Superior temporal gyrus (tissue), 1 donor: Measurements from ENCODE around the gene CACNA2D3.

Experiments used
- DNase-seq: peaks from one replicate; pipeline ENCODE4 v3.0.0-alpha.2; 2016; ENCODE audit errors: extremely low spot score

Gene CACNA2D3

DNA sequence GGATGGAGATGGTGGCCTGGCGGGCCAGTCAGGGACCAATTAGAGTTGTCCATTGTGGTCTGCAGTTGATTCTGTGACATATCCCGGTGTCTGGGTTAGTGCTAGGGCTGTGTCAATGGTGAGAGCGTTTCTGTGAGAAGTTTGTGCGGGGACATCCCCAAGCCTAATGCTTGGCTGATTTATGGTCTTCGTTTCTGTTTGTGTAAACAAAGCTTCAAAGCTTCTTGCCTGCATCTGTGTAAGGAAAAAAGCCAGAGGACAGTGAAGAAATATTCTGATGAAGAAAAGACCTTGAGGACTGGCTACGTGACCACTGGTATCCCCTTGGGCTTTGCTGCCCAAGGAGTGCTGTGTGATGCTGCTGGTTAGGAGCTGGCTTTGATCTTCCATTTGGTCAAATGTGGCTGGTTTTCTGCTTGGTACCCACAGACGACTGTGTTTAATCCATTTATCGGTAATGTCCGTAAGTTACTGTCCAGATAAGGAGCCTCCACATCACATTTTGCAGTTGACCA, 880.1 kb downstream of the CACNA2D3 start:
- no peak for DNase-seq

GRCh38 chr3:55006244-55006676, 883.9 kb downstream of the CACNA2D3 start:
- DNase-seq: no peak

GRCh38 chr3:55007971-55008370, 885.6 kb downstream of the CACNA2D3 start:
- DNase-seq: no peak

GRCh38 chr3:55009372-55009771, 887.0 kb downstream of the CACNA2D3 start:
- DNase-seq: no peak

DNA sequence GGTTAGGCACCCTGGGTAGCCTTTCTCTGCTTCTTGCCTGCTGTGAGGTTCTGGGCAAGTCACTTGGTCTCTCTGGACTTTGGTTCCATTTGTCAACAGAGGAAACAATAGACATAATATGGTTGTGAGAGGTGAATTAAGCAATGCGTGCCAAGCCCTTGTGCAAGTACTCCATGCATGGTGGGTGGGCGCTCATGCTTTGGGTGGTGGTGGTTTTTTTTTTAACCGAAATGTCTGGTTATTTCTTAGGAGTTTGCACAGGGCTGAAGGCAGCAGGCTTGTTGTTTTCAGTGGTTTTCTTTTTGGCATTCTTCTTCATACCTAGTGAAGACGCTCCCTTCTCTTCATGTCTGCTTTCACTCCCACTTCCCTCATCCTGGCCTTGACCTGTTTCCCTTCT, 889.7 kb downstream of the CACNA2D3 start:
- no peak for DNase-seq

DNA sequence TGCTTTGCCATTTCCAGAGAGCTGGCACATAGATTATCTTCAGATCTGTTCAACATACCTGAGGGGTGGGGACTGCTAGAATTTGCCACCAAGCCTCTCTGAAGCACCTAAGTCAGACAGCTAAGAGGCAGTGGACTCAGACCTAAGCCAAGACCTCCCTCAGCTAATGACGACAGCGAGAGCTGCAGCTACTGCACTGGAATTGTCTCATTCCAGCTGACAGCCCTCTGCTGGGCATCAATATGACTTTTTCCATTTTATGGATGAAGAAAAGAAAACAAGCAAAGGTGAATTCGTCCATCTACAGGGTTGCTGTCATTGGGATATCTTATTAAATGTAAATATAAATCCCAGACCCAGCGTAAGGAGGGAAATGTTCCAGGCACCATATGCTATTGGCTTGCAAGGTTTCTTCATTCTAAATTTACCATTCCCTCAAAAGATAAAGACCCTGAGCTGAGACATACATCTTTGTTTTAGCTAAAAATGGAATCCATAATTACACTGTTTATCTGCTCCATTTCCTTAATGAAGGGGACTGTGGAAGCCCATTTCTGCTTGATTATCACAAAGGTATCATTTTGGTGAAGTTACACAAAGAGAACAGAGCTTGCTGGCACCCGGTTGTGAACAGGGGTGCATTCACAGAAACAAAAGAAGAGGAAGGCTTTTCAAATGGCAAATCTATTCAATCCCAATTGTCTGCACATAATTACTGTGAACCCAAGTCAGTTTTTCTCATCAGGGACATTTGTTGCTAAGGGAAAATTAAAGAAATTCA, 891.0 kb downstream of the CACNA2D3 start:
- DNase-seq: peak; percentile 26

GRCh38 chr3:55014081-55014480, 891.7 kb downstream of the CACNA2D3 start:
- no peak for DNase-seq

- no peak for DNase-seq
Observed at GRCh38 chr3:55014906-55015305, 892.6 kb downstream of the CACNA2D3 start.

DNA sequence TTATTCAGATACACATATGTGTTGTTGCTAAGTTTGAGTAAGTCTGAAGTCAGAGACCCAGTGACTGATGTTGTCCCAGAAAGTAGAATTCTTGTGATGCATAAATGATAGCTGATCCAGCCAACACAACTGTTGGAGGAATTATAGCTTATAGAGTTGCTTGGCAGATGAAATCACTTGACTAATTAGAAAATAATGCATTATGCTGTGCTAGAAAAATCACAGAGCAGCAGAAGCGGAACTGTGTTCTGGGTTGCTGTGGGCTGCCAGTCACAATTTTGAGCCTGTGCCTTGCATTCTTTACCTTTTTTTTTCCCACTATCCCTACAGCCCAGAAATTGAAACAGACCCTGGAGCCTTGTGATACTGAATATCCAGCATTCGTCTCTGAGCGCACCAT, 895.5 kb downstream of the CACNA2D3 start:
- DNase-seq: no peak

- DNase-seq: no peak
Observed at GRCh38 chr3:55030938-55031337, 908.6 kb downstream of the CACNA2D3 start.

DNA sequence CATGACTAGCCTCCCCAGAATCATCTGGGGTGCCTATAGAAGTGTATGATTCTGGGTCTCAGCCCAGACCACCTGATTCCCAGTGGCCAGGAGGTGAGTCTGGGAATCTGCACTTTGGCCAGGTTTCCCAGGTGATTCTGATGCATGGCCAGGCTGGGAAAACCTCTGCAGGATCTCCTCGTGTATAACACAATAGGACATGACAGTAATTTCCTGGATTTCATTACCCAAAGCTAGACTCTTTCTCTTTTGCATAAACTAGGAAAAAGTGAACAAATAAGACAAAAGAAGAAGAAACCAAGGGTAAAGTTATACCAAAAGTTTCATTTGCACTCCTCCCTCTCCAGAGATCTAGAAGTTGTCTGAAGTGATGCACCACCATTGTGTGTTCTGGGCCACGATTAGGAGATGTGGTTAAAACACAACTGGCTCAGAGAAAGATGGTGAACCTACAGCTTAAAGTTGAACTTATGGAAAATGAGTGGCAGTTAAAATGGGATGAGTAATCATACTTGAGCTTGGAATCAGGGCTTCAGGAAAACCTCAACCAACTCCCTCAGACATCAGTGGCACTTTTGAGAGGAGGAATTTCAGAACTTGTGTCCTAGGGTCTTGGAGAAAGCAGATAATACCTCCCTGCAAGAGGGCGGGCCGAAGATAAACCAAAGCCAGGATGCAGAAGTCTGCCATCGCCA, 914.7 kb downstream of the CACNA2D3 start:
- no peak for DNase-seq

GRCh38 chr3:55042591-55042990, 920.2 kb downstream of the CACNA2D3 start:
- DNase-seq: no peak

DNA sequence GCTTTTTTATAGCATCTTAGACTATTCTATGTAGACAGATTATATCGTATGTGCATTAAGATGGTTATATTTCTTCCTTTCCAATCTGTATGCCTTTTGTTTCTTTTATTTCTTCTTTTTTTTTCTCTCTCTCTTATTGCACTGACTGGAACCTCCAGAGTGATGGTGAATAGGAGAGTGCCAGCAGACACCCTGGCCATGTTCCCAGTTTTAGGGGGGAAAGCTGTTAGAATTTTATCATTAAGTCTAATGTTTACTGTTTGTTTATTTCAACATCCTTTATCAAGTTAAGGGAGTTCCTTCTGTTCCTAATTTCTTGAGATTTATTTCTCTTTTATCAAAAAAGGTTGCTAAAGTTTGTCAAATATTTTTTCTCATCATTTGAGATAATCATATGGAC, 922.1 kb downstream of the CACNA2D3 start:
- no peak for DNase-seq

GRCh38 chr3:55059027-55059629, 936.8 kb downstream of the CACNA2D3 start:
- no peak for DNase-seq

GRCh38 chr3:55060896-55061719, 938.8 kb downstream of the CACNA2D3 start:
- no peak for DNase-seq

DNA sequence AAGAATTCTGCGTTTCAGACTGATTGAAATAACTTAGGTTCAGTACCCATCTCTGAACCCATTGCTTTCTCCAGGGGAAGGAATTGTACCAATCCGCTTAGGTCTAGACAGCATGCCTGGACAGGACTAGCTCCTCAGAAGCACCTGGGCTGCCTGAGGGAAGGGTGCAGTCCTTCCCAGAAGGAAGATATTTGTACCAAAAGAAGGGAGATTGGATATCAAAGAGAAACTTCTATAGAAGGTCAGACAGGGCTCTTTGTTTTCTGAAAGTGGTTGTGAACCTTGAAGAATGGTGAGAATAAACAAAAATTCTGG, 939.3 kb downstream of the CACNA2D3 start:
- DNase-seq: no peak

GRCh38 chr3:55064164-55064563, 941.8 kb downstream of the CACNA2D3 start:
- DNase-seq: no peak

- DNase-seq: no peak
Observed at GRCh38 chr3:55065331-55065730, 943.0 kb downstream of the CACNA2D3 start.

- no peak for DNase-seq
Observed at GRCh38 chr3:55066551-55067047, 944.2 kb downstream of the CACNA2D3 start.

DNA sequence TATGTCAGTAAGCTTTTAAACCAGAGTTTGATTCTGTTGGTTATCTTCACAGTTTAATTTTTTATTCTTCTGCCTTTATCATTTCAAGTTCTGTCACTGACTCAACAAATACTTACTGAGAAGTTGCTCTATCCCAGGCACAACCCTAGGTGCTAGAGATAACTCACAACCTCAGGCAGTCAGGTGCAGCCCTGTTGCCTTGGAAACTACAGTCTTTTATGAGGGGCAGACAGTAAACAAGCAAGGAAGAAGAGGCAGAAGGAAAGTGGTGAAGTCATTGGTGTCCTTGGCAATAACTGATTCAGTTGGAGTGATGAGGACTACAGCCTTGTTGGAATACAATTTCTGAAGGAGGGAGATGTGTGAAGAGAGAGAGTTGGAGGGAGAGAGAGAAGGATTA, 947.6 kb downstream of the CACNA2D3 start:
- DNase-seq: no peak

DNA sequence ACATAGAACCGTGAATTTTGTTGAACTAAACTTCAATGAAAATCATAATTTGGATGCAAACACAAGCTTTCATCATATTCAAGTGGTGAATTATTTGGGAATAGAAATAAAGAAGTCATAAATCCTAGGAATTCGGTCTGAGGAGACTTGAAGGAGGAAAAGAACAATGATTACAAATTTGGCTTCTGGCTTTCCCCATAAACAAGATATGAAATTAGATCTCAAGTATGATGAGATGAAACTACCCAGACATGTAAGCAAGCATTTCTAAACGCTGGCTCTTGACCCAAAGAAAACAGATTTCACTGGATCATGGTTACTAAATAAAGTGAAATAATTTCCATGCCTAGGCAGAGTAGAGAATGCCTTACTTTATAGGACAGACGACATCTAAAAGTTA, 952.4 kb downstream of the CACNA2D3 start:
- no peak for DNase-seq

- DNase-seq: no peak
Observed at GRCh38 chr3:55075846-55076245, 953.5 kb downstream of the CACNA2D3 start.
